Middle frontal gyrus (tissue), 1 donor: ENCODE measurements around the gene ACTG1.

Experiments used
- DNase-seq: peaks from one replicate; pipeline ENCODE4 v3.0.0-alpha.2; 2015; ENCODE audit warnings: low spot score; ENCODE audit errors: extremely low spot score

ACTG1 gene

DNA sequence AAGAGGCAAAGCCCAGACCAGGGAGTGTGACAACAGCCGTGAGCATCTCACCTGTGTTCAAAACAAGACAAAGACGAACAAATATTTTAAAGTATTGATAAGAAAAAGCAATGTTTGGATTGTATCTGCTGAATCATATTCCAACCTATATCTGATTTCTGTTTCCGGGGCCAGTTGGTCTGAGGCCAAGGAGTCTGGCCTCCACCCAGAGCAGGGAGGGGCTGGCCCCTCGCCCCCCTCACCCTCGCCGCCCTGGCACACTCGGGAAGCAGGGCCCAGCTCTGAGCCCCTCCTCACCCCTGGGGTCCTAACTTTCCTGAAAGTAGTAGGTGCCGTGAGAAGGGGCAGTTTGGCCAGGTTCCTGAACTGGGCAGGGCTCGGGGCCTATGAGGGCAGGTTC, 48.0 kb downstream of the ACTG1 start:
- no peak for DNase-seq

DNA sequence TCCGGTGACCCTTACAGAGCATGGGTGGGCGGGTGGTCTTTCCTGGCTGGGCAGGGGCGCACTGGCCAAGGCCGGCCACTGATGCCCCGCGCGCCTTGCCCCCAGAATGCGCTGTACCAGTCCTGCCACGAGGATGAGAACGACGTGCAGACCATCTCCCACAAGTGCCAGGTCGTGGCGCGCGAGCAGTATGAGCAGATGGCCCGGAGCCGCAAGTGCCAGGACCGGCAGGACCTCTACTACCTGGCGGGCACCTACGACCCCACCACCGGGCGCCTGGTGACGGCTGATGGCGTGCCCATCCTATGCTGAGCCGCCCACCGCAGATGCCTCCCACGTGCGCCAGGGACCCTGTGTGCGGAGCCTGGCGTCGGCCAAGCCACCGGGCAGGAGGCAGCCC, 49.1 kb downstream of the ACTG1 start:
- DNase-seq, result no peak

DNA sequence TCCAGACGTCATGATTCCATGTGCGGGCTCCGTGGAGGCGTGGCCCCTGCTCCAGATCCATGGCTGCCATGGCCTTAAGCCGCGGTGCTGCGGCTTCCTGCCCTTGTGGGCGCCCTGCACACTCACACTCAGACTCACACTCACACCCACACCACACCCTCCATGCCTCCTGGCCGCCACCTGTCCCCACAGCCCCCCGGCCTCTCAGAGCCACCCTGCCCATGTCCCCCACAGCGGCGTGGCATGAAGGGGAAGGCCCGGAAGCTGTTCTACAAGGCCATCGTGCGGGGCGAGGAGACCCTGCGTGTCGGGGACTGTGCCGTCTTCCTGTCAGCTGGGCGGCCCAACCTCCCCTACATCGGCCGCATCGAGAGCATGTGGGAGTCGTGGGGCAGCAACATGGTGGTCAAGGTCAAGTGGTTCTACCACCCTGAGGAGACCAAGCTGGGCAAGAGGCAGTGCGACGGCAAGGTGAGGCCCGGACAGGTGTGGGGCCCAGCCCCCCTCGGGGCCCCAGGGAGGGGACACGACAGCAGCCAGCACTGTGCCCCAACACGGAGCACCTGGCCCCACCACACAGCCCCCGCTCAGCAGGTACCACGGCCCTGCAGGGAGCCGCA, 50.0 kb downstream of the ACTG1 start:
- no peak for DNase-seq

DNA sequence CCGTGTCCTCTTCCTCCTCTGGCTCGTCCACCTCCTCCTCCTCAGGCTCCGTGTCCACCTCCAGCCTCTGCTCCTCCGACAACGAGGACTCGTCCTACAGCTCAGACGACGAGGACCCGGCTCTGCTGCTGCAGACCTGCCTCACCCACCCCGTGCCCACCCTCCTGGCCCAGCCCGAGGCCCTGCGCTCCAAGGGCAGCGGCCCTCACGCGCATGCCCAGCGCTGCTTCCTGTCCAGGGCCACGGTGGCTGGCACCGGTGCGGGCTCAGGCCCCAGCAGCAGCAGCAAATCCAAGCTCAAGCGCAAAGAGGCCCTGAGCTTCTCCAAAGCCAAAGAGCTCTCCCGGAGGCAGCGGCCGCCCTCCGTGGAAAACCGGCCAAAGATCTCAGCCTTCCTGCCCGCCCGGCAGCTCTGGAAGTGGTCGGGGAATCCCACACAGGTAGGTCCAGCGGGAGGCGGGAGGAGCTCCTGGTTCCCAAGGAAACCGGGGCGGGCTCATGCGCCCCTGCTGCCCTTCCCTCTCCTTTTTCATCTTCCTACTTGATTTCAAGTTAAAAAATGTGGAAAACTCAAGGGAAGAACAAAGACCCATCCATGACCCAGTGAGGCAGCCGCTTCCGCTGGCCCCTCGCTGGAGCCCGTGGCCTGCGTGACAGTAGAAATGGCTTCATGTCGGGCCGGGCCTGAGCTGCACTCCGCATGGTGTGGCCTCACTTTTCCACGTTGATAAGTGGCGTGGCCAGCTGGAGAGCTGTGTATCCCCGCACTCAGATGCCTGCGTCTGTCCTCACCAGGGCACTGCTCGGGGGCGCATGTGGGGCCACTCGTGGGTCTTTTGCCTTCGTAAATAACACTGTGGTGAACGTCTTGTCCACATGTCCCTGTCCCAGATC, 50.7 kb downstream of the ACTG1 start:
- no peak for DNase-seq

DNA sequence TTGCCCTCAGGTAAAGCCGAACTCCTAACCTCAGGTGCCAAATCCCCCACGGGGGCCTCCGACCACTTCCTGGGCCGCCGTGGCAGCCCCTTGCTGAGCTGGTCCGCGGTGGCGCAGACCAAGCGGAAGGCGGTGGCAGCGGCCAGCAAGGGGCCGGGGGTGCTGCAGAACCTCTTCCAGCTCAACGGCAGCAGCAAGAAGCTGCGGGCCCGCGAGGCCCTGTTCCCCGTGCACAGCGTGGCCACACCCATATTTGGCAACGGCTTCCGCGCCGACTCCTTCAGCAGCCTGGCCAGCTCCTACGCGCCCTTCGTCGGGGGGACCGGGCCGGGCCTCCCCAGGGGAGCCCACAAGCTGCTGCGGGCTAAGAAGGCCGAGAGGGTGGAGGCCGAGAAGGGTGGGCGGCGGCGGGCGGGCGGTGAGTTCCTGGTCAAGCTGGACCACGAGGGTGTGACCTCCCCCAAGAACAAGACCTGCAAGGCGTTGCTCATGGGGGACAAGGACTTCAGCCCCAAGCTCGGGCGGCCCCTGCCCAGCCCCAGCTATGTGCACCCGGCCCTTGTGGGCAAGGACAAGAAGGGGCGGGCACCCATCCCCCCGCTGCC, 51.6 kb downstream of the ACTG1 start:
- DNase-seq, result no peak
